ENCODE measurements around the gene WDR49.

DNA sequence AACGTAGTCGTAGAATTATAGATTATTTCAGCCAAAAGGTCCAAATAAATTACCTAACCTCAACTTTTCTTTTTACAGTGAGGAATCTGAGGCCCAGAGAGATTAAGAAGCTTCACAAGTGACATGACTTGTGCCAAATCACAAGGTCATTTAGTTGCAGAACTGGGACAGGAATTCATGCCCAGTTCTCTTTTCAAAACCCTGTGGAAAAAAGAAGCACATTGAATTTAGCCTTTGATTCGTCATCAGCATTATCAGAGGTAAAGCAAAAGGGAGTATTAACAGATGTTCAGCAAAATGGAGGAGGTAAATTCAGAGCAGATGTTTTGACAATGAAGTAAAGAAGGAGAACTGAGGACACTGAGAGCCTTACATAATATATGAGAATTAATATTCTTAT lies 184.4 kb downstream of the WDR49 start:
- no peak for TF ChIP-seq RAD21 (IDR thresholded peaks at IDR 0.05; ENCODE audit: low read depth)
- TF ChIP-seq, protein P1, sequence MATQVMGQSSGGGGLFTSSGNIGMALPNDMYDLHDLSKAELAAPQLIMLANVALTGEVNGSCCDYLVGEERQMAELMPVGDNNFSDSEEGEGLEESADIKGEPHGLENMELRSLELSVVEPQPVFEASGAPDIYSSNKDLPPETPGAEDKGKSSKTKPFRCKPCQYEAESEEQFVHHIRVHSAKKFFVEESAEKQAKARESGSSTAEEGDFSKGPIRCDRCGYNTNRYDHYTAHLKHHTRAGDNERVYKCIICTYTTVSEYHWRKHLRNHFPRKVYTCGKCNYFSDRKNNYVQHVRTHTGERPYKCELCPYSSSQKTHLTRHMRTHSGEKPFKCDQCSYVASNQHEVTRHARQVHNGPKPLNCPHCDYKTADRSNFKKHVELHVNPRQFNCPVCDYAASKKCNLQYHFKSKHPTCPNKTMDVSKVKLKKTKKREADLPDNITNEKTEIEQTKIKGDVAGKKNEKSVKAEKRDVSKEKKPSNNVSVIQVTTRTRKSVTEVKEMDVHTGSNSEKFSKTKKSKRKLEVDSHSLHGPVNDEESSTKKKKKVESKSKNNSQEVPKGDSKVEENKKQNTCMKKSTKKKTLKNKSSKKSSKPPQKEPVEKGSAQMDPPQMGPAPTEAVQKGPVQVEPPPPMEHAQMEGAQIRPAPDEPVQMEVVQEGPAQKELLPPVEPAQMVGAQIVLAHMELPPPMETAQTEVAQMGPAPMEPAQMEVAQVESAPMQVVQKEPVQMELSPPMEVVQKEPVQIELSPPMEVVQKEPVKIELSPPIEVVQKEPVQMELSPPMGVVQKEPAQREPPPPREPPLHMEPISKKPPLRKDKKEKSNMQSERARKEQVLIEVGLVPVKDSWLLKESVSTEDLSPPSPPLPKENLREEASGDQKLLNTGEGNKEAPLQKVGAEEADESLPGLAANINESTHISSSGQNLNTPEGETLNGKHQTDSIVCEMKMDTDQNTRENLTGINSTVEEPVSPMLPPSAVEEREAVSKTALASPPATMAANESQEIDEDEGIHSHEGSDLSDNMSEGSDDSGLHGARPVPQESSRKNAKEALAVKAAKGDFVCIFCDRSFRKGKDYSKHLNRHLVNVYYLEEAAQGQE (IDR thresholded peaks at IDR 0.05; ENCODE audit: low read depth), result no peak
- TF ChIP-seq, protein P2, sequence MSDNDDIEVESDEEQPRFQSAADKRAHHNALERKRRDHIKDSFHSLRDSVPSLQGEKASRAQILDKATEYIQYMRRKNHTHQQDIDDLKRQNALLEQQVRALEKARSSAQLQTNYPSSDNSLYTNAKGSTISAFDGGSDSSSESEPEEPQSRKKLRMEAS (IDR thresholded peaks at IDR 0.05), result no peak

Data from Ishikawa (cell line).